Uterine smooth muscle cell (primary cell): ENCODE data around the gene BANP. TPM values are rescaled to one million over a fixed set of nuclear protein-coding genes. Genes with fewer than 3 reads are reported as not detected.

Experiments
- total RNA-seq: library from RNA; depleted of rRNA; stranded (reverse); fragments of >200 nt; gene quantifications from 2 replicates; pipeline ENCODE4 v1.2.3, GENCODE V29; 2014

The BANP gene, protein sequence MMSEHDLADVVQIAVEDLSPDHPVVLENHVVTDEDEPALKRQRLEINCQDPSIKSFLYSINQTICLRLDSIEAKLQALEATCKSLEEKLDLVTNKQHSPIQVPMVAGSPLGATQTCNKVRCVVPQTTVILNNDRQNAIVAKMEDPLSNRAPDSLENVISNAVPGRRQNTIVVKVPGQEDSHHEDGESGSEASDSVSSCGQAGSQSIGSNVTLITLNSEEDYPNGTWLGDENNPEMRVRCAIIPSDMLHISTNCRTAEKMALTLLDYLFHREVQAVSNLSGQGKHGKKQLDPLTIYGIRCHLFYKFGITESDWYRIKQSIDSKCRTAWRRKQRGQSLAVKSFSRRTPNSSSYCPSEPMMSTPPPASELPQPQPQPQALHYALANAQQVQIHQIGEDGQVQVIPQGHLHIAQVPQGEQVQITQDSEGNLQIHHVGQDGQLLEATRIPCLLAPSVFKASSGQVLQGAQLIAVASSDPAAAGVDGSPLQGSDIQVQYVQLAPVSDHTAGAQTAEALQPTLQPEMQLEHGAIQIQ
- 23.2 and 38.5 TPM in 2 replicates for total RNA-seq

DNA sequence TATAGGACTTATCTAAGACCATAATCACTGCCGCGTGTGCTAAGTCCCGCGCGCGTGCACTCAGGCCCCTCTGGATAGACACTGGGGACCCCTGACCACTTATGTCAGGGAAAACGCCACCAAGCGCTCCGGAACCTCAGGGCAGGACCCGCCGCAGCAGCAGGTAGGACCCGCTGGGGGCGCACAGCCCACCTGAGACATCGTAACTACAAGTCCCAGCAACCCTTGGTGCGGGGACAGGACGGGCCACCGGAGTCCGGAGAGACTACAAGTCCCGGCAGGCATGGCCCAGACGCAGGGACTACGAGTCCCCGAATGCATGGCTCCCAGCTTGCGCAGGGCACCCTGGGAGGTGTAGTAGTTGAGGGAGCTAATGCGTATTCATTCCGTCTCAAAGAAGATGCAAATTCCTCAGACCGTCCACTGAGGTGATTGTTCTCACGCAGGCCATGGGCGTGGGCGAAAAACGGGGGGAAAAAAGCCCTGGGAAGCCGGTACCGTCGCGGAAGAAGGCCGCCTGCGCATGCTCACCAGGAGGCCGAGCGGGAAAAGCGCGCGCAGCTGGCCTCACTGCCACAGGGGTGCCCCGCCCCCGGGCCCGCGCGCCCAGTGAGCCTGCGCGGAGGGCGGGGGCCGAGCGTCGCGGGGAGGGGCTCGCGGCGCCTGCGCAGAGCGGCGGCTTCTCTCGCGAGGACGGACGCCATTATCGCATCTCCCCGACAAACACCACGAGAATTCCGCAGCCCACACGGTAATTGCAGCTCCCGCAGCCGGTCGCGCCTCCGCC lies at the start of gene BANP:
BANP (plus strand) TSS at position 670 of the 787 bp plus-strand sequence. CDS start 23,682 bp downstream, outside the sequence.

DNA sequence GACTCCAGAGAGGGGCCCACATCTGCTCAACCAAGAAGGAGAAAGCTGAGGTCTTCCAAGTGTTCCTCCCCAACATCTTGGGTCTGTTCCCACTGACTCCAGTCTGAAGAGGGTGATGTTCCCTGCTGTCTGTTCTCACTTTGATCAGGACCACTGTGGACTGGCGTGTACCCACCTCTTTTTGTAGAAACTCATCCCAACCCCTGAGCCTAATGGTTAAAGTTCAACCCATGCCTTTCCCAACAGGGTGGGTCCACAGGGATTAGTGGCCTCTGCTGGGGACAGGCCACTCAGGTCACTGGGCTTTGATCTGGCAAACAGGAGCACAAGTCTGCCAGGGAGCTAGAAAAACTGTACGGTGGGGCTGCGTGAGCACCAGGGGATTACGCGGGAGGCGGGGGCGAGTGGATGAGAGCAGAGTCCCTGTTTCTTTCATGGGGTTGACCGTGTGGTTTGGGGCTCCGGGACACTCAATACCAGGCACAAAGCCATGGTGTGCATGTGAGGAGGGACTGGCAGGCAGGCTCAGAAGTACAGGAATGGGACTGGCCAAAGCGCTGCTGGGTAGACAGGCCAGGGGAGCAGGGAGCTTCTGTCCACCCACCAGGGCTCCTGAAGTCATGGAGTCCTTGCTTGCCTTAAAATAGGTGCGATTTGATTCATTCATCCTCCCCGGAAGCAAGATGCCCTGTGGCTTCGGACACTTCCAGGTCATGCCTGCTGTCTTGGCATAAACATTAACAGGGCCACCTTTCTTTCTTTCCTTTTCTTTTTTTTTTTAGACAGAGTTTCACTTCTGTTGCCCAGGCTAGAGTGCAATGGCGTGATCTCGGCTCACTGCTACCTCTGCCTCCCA lies 14.6 kb upstream of the BANP start, which contains the start of gene CA5A:
CA5A (minus strand) TSS at position 155 of the 856 bp plus-strand sequence; CDS start at position 76, 79 bp downstream.

Other genes starting within 250 kb of the BANP start
- gene KLHDC4, start 185.4 kb upstream of the BANP start, total RNA-seq: 27.0 and 31.7 TPM in 2 replicates
- 30.3 and 41.1 TPM in 2 replicates for gene SLC7A5, start 81.9 kb upstream of the BANP start, total RNA-seq
- gene CA5A, start 14.9 kb upstream of the BANP start, total RNA-seq: not detected in 2 replicates